ENCODE results near the gene MST1R.

MST1R gene

DNA sequence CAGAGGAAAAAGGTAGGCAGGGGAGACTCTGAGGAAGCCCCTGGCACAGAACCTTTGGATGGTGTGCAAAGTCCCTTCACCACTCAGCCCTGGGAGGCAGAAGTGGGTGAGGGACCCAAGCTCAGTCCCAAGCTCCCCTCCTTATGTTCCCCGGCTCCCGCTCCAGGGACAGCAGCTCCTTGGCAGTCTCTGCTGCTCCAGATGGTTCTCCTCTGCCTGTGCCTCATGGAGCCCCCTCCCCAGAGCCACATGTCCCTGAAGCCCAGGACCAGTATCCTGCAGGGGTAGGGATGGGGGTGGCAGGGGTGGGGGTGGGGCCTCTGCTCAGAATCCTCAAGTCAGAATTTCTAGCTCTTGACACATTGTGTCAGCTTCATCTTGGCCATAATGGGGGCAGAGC, 26.0 kb downstream of the MST1R start:
- DNase-seq (ENCODE audit: low read depth in 2 of 2) = no peak

GRCh38 chr3:49876567-49876966, 27.1 kb downstream of the MST1R start:
- DNase-seq (ENCODE audit: low read depth in 2 of 2) = no peak

DNA sequence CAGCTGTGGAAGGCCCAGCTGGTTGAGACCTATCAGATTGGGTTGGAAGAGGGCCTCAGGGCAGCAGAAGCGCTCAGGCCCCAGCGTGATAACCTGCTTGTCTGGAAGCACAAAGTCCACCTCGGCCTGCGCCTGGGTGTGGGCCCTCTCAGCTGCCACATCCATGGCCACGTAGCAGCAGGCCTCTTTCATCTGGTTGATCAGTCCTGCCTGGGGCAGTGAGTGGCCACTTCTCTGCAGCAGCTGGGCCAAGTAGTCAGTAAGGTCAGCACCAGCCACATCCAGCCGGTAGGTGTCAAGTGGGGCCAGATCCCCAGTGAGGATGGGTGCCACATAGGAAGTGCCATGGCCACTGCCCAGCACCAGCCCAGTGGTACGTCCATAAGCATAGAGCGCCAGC, 30.1 kb downstream of the MST1R start:
- DNase-seq (ENCODE audit: low read depth in 2 of 2) = no peak

DNA sequence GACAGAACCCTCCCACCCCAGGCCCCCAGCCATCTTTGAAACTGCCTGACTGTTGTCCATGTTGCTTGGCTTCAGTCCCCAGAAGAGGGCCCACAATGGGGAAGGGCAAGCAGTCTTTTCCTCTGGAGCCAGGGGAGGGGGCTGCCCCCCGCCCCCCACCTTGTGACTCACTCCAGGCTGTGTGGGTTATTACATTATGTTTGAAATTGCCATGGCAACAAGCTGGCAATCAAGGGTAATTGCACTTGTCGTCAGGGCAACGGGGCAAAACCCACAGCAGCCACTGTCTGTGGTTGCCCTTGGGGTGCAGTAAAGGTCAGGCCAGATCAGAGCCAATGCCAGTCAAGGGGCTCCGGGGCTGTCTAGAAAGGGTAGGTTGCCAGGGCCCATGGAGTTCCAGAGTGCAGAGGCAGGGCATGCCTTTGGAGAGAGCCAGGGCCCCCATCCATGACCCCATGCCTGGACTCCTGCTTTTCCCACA, 30.8 kb downstream of the MST1R start:
- DNase-seq (ENCODE audit: low read depth in 2 of 2) = no peak

DNA sequence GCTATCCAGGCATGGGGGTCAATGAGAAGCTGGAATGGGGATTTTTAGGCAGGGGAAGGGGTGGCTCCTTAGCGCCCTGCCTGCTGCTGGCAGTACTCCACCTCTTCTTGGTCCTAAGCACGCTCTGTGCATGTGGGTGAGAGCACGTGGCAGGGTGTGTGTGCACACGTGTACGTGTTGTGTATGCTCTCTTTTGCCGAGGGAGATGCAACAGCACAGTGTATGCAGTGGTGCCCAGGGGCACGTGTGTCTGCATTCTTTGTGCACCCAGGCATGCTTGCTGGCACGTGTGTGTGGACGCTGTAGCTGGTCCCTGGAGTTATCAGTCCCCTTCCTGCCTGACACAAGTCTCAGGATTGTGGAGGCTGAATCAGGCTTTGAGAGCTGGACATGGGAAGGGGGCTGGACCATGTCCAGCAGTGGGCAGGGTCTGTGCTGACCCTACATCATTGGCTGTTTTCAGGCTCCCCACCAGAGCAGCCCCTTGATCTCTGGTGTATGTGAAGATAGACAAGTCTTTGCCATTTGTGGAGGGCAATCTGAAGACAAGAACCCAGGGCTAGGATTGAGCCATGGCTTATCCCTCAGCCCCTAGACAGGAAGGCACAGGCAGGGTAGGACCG, 32.0 kb downstream of the MST1R start:
- DNase-seq (ENCODE audit: low read depth in 2 of 2) = no peak

DNA sequence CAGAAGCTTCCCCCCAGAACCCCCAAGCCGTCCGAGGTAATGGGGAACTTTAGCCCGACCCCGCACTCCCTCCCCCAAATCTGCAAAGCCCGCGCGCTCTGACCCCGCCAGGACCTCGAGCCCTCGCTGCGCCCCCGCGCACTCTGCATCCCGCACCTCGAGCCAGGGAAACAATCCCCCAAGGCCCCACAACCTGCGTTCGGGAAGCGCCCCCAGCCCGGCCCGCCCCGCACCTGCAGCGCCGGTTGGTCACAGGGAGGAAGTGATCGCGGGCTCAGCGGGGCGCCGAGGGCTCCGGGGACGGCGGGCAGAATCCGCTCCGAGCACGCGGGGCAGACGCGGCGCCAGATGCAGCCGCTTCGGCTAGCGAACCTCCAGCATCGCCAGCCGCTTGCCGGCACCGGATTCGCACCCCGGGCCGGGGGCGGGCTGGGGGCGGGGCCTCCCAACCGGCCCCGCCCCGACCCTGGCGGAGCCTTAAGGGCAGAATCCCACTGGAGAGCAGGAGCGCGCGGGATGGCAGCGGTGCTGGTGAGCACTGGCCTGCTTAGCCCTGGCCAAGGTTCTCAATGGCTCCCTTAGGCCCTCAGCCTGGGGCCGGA, 34.0 kb downstream of the MST1R start, which contains the start of gene CAMKV:
CAMKV (minus strand) TSS at position 382 of the 602 bp plus-strand sequence. CDS start 7,518 bp downstream, outside the sequence.
- DNase-seq (ENCODE audit: low read depth in 2 of 2) = no peak

DNA sequence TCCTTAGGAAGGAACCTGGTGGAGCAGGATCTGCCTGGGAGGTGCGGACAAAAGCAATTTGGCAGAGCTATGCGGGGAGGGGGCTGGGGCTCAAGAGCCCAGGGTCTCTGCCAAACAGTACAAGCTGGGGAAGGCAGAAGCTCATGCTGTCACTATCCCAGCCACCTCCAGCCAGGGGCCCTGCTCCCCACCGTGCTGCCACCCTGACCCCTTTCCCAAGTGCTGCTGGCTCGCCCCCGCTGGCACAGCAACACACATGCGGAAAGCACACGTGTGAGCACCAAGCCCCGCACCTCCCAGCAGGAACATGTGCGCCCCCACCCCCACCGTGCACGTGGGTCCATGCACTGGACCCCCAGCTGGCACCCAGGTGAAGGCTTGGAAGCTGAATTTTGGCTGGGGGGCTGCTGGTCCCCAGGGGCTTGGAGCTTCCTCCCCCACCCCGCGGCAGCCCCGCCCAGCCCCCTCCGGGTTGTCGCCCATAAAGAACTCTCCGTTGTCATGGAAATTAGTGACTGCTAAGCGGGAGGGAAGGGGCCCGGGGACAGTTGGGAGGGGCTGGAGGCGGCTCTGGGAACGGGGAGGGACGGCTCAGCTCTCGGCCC, 34.7 kb downstream of the MST1R start:
- DNase-seq (ENCODE audit: low read depth in 2 of 2) = no peak

DNA sequence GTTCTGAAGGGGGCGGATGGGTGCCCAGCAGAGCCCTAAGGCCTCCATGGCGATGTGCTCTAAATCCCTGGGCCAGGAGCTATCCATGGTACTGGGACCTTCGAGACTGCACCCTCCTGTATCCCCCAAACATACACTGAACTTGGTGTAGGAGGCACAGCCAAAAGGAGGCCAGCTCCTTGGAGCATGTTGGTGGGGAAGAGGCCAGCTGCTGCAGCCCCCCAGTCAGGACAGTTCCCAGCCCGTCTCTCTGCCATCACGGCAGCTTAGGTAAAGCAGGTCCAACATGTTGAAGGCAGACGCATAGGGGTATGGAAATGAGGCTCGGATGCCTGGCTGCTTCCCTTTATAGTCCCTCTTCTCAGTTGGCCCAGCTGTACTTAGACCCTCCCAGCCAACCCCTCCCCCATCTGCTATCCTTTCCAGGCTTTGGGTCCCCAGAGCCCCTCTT, 35.8 kb downstream of the MST1R start:
- no peak for DNase-seq (ENCODE audit: low read depth in 2 of 2)

- no peak for DNase-seq (ENCODE audit: low read depth in 2 of 2)
Measured at GRCh38 chr3:49867400-49867799, 36.3 kb downstream of the MST1R start.

DNA sequence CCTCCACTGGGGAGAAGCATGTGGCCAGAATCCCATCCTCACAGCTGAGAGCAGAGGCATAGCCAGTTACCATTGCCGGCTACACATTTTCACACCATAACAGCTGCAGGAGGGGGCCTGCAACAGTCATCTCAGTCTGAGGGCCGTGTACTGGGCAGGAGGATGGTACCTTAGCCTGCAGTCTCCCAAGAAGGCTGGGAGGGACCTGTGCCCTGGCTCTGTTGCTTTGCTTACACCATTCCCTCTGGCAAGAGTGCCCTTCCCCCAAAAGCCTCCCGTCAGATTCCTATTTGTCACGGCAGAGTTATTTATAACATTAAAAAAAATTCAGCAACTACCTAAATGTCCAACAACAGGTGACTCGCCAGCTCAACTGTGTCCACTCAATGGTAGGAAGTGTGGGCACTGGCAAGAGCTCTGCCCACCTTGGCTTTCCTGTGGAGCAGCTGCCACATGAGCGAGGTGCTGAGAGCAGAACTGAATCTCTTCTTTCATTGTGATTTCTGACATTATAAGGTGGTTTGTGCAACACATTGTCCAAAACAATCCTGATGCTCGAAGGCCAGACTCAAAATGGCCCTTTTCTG, 38.4 kb downstream of the MST1R start:
- DNase-seq (ENCODE audit: low read depth in 2 of 2) = no peak

GRCh38 chr3:49864505-49864904, 39.2 kb downstream of the MST1R start:
- DNase-seq (ENCODE audit: low read depth in 2 of 2) = no peak

DNA sequence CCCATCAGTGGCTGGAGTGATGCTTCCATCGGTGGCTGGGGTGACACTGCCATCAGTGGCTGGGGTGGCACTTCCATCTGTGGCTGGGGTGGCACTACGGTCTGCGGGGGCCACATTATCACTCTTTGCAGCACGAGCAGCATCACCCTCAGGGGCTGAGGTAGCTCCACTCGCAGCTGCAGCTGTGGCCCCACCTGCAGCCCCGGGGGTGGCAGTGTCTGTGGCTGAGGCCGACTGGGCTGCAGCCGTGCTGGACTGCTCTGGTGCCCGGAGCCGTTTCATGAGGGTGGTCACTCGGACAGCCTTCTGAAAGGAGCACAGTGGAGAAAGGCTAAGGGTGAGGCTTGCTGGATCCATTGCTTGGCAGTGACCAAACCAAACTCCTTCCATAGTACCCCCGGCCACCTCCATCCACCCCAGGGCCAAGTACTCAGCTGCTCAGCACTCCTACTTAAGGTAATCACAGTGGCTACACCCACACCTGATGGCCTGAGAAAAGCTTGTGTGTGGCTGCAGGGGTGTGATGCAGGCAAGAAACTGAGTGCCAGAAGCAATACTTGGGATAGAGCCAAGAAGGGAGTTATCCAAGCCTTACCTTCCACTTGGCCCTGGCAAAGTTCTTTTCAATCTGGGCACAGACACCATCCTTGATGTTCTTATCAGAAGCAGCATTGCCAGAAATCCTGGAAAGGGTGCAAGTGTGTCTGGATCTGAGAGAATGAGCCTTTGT, 43.9 kb downstream of the MST1R start:
- DNase-seq (ENCODE audit: low read depth in 2 of 2) = no peak

GRCh38 chr3:49856181-49857005, 47.3 kb downstream of the MST1R start, which contains the start of gene TRAIP:
TRAIP (minus strand) TSS chr3:49856564; CDS start chr3:49856453, 111 bp downstream.
- DNase-seq (ENCODE audit: low read depth in 2 of 2) = peak; percentile 90 to 95

DNA sequence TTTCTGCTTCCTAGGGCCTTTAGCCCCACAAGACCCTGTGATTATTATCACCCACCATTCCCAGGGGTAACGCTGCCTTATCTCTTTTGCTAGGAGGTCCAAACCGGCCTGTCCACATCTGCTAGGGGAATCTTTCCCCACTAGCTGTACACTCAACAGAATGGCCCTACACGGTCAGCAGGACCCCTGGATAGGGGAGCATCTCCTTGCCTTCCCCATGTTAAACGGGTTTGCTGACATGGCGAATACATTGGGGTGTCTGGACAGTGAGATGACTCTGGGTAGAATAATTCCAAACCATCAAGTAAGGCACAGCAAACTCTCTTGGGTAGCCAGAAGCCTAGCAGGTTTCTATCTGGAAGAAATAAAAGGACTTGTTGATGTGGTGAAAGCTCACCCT, 48.0 kb downstream of the MST1R start:
- no peak for DNase-seq (ENCODE audit: low read depth in 2 of 2)

GRCh38 chr3:49845694-49846093, 58.0 kb downstream of the MST1R start:
- no peak for DNase-seq (ENCODE audit: low read depth in 2 of 2)

DNA sequence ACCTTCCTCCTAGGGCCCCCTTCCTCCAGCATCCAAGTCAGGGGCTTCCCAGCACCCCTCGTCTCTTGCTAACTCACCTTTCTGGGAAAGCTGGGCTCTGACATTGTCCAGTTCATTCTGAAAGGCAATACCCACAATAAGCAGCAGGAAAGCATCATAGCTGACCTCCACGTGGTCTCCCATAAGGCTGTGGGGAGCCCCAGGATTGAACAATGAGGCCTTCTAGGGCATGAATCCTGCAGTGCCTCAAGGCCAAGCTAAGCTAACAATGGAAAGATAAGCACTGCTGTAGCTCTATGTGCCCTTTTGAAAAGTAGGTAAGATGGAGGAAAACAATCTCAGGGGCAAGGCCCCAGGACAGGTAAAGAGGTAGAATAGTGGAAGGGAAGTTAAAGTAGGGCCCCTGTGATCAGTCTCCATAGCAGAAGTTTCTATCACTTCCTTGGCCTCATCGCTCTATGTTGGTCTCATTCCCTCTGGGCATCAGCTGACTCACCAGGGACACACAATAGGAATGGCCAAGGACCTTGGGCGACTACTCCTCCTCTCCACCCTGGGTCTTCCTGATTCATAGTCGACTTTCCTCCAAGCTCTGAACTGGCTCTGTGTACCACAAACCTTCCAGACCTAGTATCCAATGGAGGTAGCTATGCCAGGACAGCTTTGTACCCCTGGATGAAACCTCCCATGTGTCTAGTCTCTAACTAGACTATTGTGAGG, 59.0 kb downstream of the MST1R start:
- DNase-seq (ENCODE audit: low read depth in 2 of 2) = no peak

GRCh38 chr3:49842843-49843517, 60.7 kb downstream of the MST1R start:
- DNase-seq (ENCODE audit: low read depth in 2 of 2) = no peak

GRCh38 chr3:49841806-49842205, 61.9 kb downstream of the MST1R start:
- DNase-seq (ENCODE audit: low read depth in 2 of 2) = no peak

GRCh38 chr3:49841126-49841696, 62.5 kb downstream of the MST1R start:
- DNase-seq (ENCODE audit: low read depth in 2 of 2) = no peak

Data from activated CD4-positive, alpha-beta T cell treated with anti-CD3 and anti-CD28 coated beads for 24 hours (primary cell).